ENCODE data around the gene CHD6. TPM values are rescaled to one million over a fixed set of nuclear protein-coding genes. Genes with fewer than 3 reads are reported as not detected.

CHD6 gene
- total and polyA plus RNA-seq, 2 experiments from 2014 or later: 41.0 to 158 TPM

DNA sequence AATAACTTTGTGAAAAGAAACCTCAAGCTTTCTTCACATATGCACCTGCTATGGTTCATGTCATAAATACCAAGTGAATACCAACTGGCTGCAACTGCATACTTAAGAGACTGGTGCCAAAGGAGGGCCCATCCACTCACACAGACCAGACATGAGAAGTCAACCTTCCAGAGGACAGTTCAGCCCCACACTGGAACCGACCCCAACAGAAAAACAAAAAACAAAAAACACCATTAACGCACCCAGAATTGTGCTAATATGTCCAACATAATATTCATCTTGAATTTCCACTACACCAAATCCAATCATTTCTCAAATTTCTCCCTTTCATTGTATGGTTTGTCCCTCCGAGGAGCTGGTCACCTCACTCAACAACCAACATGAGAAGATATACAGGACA lies 42.8 kb downstream of the CHD6 start:
- H3K4me2 ChIP-seq: no peak overlapping the region
- Mint-ChIP-seq H3K36me3 (ENCODE audit: low read depth) (peaks cover 7% of the 10 kb centered on the region; the same call in 2 of the 3 replicates), H3K27me3 (ENCODE audit: insufficient read depth, low read depth, poor library complexity) (peaks cover 3% of the 10 kb centered on the region), H3K9me3 (peaks cover 2% of the 10 kb centered on the region; the same call in 1 of the 3 replicates), H3K4me1 (peaks cover 45% of the 10 kb centered on the region), H3K27ac (peak overlapping the region; percentile 54; the same call in 1 of the 2 replicates), H3K4me3 (no peak overlapping the region)
- H3K27ac ChIP-seq (ENCODE audit: low read depth): no peak overlapping the region
- TF ChIP-seq ZNF331 (CRISPR knock-in tag; IDR thresholded peaks at IDR 0.05; ENCODE audit: low read depth) (no peak), EZH2phosphoT487 (IDR thresholded peaks at IDR 0.05; ENCODE audit: unreplicated experiment) (no peak), ZNF114 (CRISPR knock-in tag; IDR thresholded peaks at IDR 0.05) (no peak), STAT1 (IDR thresholded peaks at IDR 0.05; ENCODE audit: unreplicated experiment) (no peak)
- TF ChIP-seq, protein P1, sequence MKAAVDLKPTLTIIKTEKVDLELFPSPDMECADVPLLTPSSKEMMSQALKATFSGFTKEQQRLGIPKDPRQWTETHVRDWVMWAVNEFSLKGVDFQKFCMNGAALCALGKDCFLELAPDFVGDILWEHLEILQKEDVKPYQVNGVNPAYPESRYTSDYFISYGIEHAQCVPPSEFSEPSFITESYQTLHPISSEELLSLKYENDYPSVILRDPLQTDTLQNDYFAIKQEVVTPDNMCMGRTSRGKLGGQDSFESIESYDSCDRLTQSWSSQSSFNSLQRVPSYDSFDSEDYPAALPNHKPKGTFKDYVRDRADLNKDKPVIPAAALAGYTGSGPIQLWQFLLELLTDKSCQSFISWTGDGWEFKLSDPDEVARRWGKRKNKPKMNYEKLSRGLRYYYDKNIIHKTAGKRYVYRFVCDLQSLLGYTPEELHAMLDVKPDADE (IDR thresholded peaks at IDR 0.05): no peak
- TF ChIP-seq, protein P2, sequence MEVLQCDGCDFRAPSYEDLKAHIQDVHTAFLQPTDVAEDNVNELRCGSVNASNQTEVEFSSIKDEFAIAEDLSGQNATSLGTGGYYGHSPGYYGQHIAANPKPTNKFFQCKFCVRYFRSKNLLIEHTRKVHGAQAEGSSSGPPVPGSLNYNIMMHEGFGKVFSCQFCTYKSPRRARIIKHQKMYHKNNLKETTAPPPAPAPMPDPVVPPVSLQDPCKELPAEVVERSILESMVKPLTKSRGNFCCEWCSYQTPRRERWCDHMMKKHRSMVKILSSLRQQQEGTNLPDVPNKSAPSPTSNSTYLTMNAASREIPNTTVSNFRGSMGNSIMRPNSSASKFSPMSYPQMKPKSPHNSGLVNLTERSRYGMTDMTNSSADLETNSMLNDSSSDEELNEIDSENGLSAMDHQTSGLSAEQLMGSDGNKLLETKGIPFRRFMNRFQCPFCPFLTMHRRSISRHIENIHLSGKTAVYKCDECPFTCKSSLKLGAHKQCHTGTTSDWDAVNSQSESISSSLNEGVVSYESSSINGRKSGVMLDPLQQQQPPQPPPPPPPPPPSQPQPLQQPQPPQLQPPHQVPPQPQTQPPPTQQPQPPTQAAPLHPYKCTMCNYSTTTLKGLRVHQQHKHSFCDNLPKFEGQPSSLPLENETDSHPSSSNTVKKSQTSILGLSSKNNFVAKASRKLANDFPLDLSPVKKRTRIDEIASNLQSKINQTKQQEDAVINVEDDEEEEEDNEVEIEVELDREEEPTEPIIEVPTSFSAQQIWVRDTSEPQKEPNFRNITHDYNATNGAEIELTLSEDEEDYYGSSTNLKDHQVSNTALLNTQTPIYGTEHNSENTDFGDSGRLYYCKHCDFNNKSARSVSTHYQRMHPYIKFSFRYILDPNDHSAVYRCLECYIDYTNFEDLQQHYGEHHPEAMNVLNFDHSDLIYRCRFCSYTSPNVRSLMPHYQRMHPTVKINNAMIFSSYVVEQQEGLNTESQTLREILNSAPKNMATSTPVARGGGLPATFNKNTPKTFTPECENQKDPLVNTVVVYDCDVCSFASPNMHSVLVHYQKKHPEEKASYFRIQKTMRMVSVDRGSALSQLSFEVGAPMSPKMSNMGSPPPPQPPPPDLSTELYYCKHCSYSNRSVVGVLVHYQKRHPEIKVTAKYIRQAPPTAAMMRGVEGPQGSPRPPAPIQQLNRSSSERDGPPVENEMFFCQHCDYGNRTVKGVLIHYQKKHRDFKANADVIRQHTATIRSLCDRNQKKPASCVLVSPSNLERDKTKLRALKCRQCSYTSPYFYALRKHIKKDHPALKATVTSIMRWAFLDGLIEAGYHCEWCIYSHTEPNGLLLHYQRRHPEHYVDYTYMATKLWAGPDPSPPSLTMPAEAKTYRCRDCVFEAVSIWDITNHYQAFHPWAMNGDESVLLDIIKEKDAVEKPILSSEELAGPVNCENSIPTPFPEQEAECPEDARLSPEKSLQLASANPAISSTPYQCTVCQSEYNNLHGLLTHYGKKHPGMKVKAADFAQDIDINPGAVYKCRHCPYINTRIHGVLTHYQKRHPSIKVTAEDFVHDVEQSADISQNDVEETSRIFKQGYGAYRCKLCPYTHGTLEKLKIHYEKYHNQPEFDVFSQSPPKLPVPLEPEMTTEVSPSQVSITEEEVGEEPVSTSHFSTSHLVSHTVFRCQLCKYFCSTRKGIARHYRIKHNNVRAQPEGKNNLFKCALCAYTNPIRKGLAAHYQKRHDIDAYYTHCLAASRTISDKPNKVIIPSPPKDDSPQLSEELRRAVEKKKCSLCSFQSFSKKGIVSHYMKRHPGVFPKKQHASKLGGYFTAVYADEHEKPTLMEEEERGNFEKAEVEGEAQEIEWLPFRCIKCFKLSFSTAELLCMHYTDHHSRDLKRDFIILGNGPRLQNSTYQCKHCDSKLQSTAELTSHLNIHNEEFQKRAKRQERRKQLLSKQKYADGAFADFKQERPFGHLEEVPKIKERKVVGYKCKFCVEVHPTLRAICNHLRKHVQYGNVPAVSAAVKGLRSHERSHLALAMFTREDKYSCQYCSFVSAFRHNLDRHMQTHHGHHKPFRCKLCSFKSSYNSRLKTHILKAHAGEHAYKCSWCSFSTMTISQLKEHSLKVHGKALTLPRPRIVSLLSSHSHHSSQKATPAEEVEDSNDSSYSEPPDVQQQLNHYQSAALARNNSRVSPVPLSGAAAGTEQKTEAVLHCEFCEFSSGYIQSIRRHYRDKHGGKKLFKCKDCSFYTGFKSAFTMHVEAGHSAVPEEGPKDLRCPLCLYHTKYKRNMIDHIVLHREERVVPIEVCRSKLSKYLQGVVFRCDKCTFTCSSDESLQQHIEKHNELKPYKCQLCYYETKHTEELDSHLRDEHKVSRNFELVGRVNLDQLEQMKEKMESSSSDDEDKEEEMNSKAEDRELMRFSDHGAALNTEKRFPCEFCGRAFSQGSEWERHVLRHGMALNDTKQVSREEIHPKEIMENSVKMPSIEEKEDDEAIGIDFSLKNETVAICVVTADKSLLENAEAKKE (CRISPR knock-in tag; IDR thresholded peaks at IDR 0.05): no peak
- H2AFZ ChIP-seq: no peak overlapping the region
- peaks cover 41% of the 10 kb centered on the region for H4K20me1 ChIP-seq (replicated peaks; ENCODE audit: insufficient read depth)
- peaks cover 100% of the 10 kb centered on the region for H3K79me2 ChIP-seq (replicated peaks; ENCODE audit: insufficient read depth)
- H3K27me3 ChIP-seq (ENCODE audit: insufficient read depth): no peaks in the 10 kb centered on the region
- DNase-seq (ENCODE audit: low spot score) (no peak), ATAC-seq (no peak)
- H3K36me3 ChIP-seq (ENCODE audit: insufficient read depth): no peaks in the 10 kb centered on the region
- peaks cover 30% of the 10 kb centered on the region for H3K4me1 ChIP-seq (ENCODE audit: insufficient read depth)
- H3K9me2 ChIP-seq (ENCODE audit: insufficient read depth): no peaks in the 10 kb centered on the region
- no peak overlapping the region for H3K4me3 ChIP-seq
- no peaks in the 10 kb centered on the region for H3F3A ChIP-seq (replicated peaks; ENCODE audit: low read depth)
